Measurements from ENCODE around the gene IL1RAPL1.

The IL1RAPL1 gene

GRCh38 chrX:29826742-29827141 is 1239.5 kb downstream of the IL1RAPL1 start:
- DNase-seq (ENCODE audit: low read depth in 1 of 2, low spot score in 1 of 2): no peak
- TF ChIP-seq JUND (IDR thresholded peaks at IDR 0.05; ENCODE audit: low read depth): no peak
- in situ Hi-C loops (cut with HindIII; ENCODE audit: low pct_unique_long_range_greater_than_20kb, low sequenced_read_pairs): no loop called here

DNA sequence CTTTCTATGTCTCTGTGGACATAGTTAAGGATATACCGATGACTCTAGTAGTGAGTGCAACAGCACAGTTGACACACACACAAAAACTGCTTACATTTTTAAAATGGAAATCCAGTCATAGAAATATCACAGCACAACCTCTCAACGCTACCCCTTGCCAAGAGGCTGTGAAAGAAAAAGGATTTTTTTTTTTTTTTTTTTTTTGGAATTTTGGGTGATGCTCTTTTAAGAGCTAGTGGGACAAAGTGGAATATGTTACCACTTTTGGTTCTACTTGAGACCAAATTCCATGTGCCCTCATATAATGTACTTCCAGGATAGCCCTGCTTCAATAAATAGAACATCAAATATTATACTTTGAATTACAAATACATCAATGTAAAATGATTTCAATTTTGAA is 1247.1 kb downstream of the IL1RAPL1 start:
- in situ Hi-C loops (cut with HindIII; ENCODE audit: low pct_unique_long_range_greater_than_20kb, low sequenced_read_pairs): no loop called here
- DNase-seq (ENCODE audit: low read depth in 1 of 2, low spot score in 1 of 2): no peak

DNA sequence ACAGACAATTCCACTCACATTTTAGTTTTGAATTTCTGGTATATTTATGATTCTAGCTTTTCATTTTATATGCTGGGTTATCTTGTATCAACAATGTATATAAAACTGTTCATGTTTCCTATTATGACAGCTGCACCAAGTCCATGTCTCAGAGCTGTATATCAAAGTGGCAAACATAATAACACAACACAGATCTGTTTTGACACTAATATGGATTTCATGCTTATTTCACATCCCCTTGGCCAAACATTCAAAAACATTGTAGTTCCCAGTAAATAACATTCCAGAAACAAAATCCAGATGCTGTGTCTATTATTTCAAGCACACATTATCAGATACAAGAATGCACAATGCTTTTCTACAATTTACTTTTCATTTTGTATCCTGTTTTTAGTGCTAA is 1247.5 kb downstream of the IL1RAPL1 start:
- in situ Hi-C loops (cut with HindIII; ENCODE audit: low pct_unique_long_range_greater_than_20kb, low sequenced_read_pairs): no loop called here
- DNase-seq (ENCODE audit: low read depth in 1 of 2, low spot score in 1 of 2): no peak
- TF ChIP-seq JUND (IDR thresholded peaks at IDR 0.05; ENCODE audit: low read depth): no peak

More for the DNA sequence above, 1247.1 kb downstream of the IL1RAPL1 start:
- TF ChIP-seq JUND (IDR thresholded peaks at IDR 0.05; ENCODE audit: low read depth): no peak

- DNase-seq (ENCODE audit: low read depth in 1 of 2, low spot score in 1 of 2): no peak
- in situ Hi-C loops (cut with HindIII; ENCODE audit: low pct_unique_long_range_greater_than_20kb, low sequenced_read_pairs): no loop called here
- no peak for TF ChIP-seq JUND (IDR thresholded peaks at IDR 0.05; ENCODE audit: low read depth)
These were observed 1254.5 kb downstream of the IL1RAPL1 start for GRCh38 chrX:29841750-29842149.

GRCh38 chrX:29842552-29842951 is 1255.3 kb downstream of the IL1RAPL1 start:
- TF ChIP-seq JUND (IDR thresholded peaks at IDR 0.05; ENCODE audit: low read depth): no peak
- DNase-seq (ENCODE audit: low read depth in 1 of 2, low spot score in 1 of 2): no peak
- in situ Hi-C loops (cut with HindIII; ENCODE audit: low pct_unique_long_range_greater_than_20kb, low sequenced_read_pairs): no loop called here

GRCh38 chrX:29851857-29852605 is 1264.8 kb downstream of the IL1RAPL1 start:
- in situ Hi-C loops (cut with HindIII; ENCODE audit: low pct_unique_long_range_greater_than_20kb, low sequenced_read_pairs): no loop called here
- no peak for TF ChIP-seq JUND (IDR thresholded peaks at IDR 0.05; ENCODE audit: low read depth)
- DNase-seq (ENCODE audit: low read depth in 1 of 2, low spot score in 1 of 2): no peak

DNA sequence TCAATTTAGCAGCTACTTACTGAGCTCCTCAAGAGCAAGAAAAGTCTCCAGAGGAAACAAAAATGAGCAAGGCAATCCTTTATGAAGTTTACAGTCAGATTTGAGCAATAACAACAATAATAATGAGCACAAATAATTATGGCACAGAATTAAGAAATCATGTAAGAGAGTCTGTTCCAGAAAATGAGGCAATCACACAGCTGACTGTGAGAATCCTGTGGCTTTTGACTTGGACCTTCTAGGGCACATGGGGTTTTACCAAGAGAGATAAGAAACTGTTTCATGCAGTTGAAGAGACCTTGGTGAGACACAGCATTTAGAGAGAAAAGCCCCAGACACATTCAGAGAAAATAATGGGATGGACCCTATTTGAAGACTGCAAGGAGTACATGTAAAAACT is 1265.5 kb downstream of the IL1RAPL1 start:
- no peak for TF ChIP-seq JUND (IDR thresholded peaks at IDR 0.05; ENCODE audit: low read depth)
- no peak for DNase-seq (ENCODE audit: low read depth in 1 of 2, low spot score in 1 of 2)
- in situ Hi-C loops (cut with HindIII; ENCODE audit: low pct_unique_long_range_greater_than_20kb, low sequenced_read_pairs): no loop called here

DNA sequence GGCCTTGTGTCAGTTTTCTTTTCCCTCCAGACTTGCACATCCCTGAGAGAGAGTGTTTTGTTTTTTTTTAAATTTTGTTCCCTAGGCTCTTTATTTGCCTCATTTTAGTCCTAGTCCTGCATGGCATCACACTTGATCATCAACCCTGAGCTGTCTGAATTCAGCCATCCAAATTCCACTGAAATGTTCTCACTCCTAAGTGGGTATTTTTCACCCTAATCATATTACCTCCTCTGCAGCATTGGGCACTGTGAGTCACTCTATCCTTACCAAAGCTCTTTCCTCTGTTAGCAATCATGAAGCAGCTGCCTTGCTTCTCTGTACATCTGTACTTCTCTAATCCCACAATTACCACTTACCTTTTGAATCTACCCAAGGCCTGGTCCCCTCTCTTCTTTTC is 1271.5 kb downstream of the IL1RAPL1 start:
- no peak for TF ChIP-seq JUND (IDR thresholded peaks at IDR 0.05; ENCODE audit: low read depth)
- no peak for DNase-seq (ENCODE audit: low read depth in 1 of 2, low spot score in 1 of 2)
- in situ Hi-C loops (cut with HindIII; ENCODE audit: low pct_unique_long_range_greater_than_20kb, low sequenced_read_pairs): no loop called here

DNA sequence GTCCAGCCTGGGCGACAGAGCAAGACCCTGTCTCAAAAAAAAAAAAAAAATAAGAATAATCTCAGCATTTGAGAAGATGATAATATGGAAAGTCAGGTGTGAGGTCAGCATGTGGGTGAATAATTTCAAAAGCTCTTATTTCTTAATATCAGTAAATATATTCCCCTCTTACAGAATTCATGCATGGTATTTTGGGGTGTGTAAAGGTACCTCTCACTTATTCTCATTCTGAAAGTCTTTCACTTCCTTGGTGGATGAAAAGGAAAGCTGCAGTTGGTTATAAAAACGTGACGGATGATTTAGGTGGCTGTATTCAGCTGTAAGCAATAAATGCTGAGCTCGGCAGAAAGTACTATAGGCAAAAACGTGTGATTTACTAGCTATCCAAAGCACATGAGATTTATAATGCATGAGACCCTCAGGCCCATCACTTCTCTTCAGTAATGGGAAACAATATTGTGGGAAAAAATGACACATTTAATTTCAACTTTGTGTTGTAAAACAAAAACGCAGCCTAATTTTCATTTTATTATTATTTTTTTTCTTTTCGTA is 1275.0 kb downstream of the IL1RAPL1 start:
- DNase-seq (ENCODE audit: low read depth in 1 of 2, low spot score in 1 of 2): no peak
- TF ChIP-seq JUND (IDR thresholded peaks at IDR 0.05; ENCODE audit: low read depth): no peak
- in situ Hi-C loops (cut with HindIII; ENCODE audit: low pct_unique_long_range_greater_than_20kb, low sequenced_read_pairs): no loop called here

- no peak for TF ChIP-seq JUND (IDR thresholded peaks at IDR 0.05; ENCODE audit: low read depth)
- in situ Hi-C loops (cut with HindIII; ENCODE audit: low pct_unique_long_range_greater_than_20kb, low sequenced_read_pairs): no loop called here
- no peak for DNase-seq (ENCODE audit: low read depth in 1 of 2, low spot score in 1 of 2)
These were observed 1280.7 kb downstream of the IL1RAPL1 start for GRCh38 chrX:29867971-29868370.

- in situ Hi-C loops (cut with HindIII; ENCODE audit: low pct_unique_long_range_greater_than_20kb, low sequenced_read_pairs): no loop called here
- DNase-seq (ENCODE audit: low read depth in 1 of 2, low spot score in 1 of 2): no peak
- no peak for TF ChIP-seq JUND (IDR thresholded peaks at IDR 0.05; ENCODE audit: low read depth)
These were observed 1282.6 kb downstream of the IL1RAPL1 start for GRCh38 chrX:29869837-29870236.

DNA sequence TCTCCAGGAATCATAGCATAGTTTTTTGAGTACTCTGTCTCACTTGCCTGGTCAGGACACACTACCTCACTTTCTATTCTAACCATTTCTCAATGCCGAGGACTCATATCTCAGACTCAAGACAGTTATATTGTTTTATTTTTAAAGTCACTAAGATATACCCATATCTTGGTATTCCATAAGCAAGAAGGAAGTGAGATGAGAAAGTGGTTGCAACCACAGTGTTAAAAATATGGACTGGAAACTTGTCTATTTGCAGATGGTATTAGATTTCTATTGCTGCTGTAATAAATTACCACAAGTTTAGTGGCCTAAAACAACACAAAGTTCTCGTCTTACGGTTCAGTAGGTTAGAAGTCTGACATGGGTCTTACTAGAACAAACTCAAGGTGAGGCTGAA is 1283.4 kb downstream of the IL1RAPL1 start:
- no peak for TF ChIP-seq JUND (IDR thresholded peaks at IDR 0.05; ENCODE audit: low read depth)
- in situ Hi-C loops (cut with HindIII; ENCODE audit: low pct_unique_long_range_greater_than_20kb, low sequenced_read_pairs): no loop called here
- DNase-seq (ENCODE audit: low read depth in 1 of 2, low spot score in 1 of 2): no peak

DNA sequence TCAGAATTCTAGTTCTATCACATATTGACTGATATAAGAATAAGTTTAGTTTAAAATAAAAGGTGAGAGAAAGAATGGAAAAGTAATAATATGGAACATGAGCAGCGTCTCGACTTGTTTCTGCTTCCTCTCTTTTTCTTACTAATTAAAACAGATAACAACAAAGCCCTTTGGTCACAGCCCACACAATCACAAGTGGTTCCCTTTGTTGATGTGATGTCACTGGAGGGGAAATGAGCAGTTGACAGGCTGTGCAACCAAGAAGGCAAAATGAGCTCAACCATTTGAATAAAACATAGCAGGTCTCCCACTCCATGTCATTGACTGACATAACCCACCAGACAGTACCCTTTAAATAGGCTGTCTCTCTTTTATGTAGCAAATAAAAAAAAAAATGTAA is 1285.6 kb downstream of the IL1RAPL1 start:
- no peak for DNase-seq (ENCODE audit: low read depth in 1 of 2, low spot score in 1 of 2)
- in situ Hi-C loops (cut with HindIII; ENCODE audit: low pct_unique_long_range_greater_than_20kb, low sequenced_read_pairs): no loop called here
- no peak for TF ChIP-seq JUND (IDR thresholded peaks at IDR 0.05; ENCODE audit: low read depth)

GRCh38 chrX:29876733-29877132 is 1289.5 kb downstream of the IL1RAPL1 start:
- no peak for DNase-seq (ENCODE audit: low read depth in 1 of 2, low spot score in 1 of 2)
- no peak for TF ChIP-seq JUND (IDR thresholded peaks at IDR 0.05; ENCODE audit: low read depth)
- in situ Hi-C loops (cut with HindIII; ENCODE audit: low pct_unique_long_range_greater_than_20kb, low sequenced_read_pairs): no loop called here

Measured in T47D (cell line).